Right atrium auricular region (tissue), 2 donors: Measurements from ENCODE around the gene HCK. TPM values are rescaled to one million over a fixed set of nuclear protein-coding genes. Genes with fewer than 3 reads are reported as not detected.

Source experiments
- DNase-seq: peaks from one replicate; pipeline ENCODE4 v3.0.0-alpha.2; 2019; ENCODE audit warnings: low spot score
- H3K27ac ChIP-seq, 2 donors: fragments of 200-600 bp; sonication (generic); 1 replicate in 1 of 2; 2 replicates in 1 of 2; pipeline ENCODE4 v1.5.1; 2016 to 2019
- H3K27me3 ChIP-seq, 2 donors: fragments of 200-600 bp; sonication (generic); one replicate each; pipeline versions ENCODE4 v1.5.1 to v1.6.0; 2017 to 2019
- H3K36me3 ChIP-seq: fragments of 200-600 bp; sonication (generic); one replicate; pipeline ENCODE4 v1.5.1; 2016
- H3K4me1 ChIP-seq, 2 donors: fragments of 200-600 bp; sonication (generic); one replicate each; pipeline versions ENCODE4 v1.5.1 to v1.6.0; 2017 to 2019
- H3K4me3 ChIP-seq, 2 donors: fragments of 200-600 bp; sonication (generic); 1 replicate in 1 of 2; 2 replicates in 1 of 2; pipeline ENCODE4 v1.5.1; 2017 to 2019; ENCODE audit warnings: mild to moderate bottlenecking in 1 of 2, moderate library complexity in 1 of 2
- H3K9me3 ChIP-seq, 2 donors: fragments of 200-600 bp; sonication (generic); one replicate each; pipeline ENCODE4 v1.5.1; 2019
- CTCF ChIP-seq, 2 donors: fragments of 200-600 bp; sonication (generic); IDR thresholded peaks; one replicate each; pipeline ENCODE4 v1.5.1; 2019; ENCODE audit warnings: antibody characterized with exemption in 2 of 2
- total RNA-seq, 2 donors: library from RNA; depleted of rRNA; stranded (reverse); fragments of >200 nt; gene quantifications; one replicate each; pipeline ENCODE4 v1.1.0, GENCODE V29; 2016

HCK gene
- total RNA-seq, 2 donors from 2014 or later, result 2.3 to 9.2 TPM

DNA sequence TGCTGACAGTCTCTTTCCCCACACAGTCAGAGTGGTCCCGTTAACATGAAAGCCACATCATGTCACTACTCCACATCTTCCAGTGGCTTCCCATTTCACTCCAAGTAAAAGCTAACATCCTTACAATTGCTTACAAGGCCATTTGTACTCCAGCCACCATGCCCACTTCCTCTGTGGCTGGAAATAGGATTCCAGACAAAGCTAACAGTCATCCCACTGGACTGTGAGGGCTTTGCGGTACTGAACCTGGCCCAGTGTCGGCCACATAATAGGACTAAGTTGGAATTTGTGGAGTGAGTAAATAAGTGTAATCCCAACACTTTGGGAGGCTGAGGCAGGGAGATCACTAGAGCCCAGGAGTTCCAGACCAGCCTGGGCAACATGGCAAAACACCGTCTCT lies 31.0 kb upstream of the HCK start:
- DNase-seq, result no peak
- H3K27me3 ChIP-seq, result peaks cover 0 to 3% of the 10 kb centered on the region in 2 donors

GRCh38 chr20:32024683-32025295 lies 27.3 kb upstream of the HCK start:
- no peak for TF ChIP-seq CTCF (IDR thresholded peaks at IDR 0.05)
- peaks cover 0 to 3% of the 10 kb centered on the region in 2 donors for H3K27me3 ChIP-seq

More for the DNA sequence above, 31.0 kb upstream of the HCK start:
- Histone ChIP-seq H3K36me3 (no peaks in the 10 kb centered on the region), H3K9me3 (no peaks in the 10 kb centered on the region), H3K4me1 (peaks cover 0 to 16% of the 10 kb centered on the region in 2 donors), H3K27ac (no peak overlapping the region), H3K4me3 (no peak overlapping the region)
- no peak for TF ChIP-seq CTCF (IDR thresholded peaks at IDR 0.05)

DNA sequence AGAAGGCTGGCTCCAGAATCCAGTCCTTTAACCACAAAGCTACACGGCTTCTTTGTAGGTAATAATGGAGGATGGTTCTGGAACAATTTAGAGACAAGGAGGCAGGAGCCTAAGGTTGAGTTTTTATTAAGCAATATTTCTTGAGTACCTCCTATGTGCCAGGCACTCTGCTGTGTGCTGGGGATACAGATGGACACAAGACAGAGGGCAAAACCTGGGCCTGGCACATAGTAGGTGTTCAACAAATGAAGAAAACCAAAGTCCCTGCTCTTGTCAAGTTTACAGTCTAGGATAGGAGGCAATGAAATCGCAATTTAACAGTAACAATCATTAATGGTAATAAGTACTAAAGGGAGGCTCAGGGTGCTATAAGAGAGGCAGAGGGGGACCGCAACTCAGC lies 24.4 kb upstream of the HCK start:
- no peaks in the 10 kb centered on the region for H3K27me3 ChIP-seq
- H3K4me3 ChIP-seq, result no peak overlapping the region
- no peaks in the 10 kb centered on the region for H3K36me3 ChIP-seq
- H3K9me3 ChIP-seq, result no peaks in the 10 kb centered on the region
- no peak for DNase-seq
- H3K4me1 ChIP-seq, result peaks cover 0 to 9% of the 10 kb centered on the region in 2 donors
- TF ChIP-seq CTCF (IDR thresholded peaks at IDR 0.05), result no peak
- H3K27ac ChIP-seq, result no peak overlapping the region

More at GRCh38 chr20:32024683-32025295, 27.3 kb upstream of the HCK start:
- Histone ChIP-seq H3K27ac (no peak overlapping the region), H3K9me3 (no peaks in the 10 kb centered on the region), H3K4me1 (peaks cover 0 to under 1% of the 10 kb centered on the region in 2 donors), H3K36me3 (no peaks in the 10 kb centered on the region), H3K4me3 (no peak overlapping the region)
- no peak for DNase-seq

GRCh38 chr20:32028647-32029372 lies 23.2 kb upstream of the HCK start:
- no peak for TF ChIP-seq CTCF (IDR thresholded peaks at IDR 0.05)
- no peaks in the 10 kb centered on the region for H3K9me3 ChIP-seq
- H3K27ac ChIP-seq, result no peak overlapping the region
- DNase-seq, result no peak
- no peaks in the 10 kb centered on the region for H3K36me3 ChIP-seq
- H3K27me3 ChIP-seq, result no peaks in the 10 kb centered on the region
- no peak overlapping the region for H3K4me3 ChIP-seq
- H3K4me1 ChIP-seq, result peaks cover 0 to 9% of the 10 kb centered on the region in 2 donors

- peaks cover 0 to 9% of the 10 kb centered on the region in 2 donors for H3K4me1 ChIP-seq
- H3K4me3 ChIP-seq, result no peak overlapping the region
- H3K27me3 ChIP-seq, result no peaks in the 10 kb centered on the region
- H3K9me3 ChIP-seq, result no peaks in the 10 kb centered on the region
- no peak for TF ChIP-seq CTCF (IDR thresholded peaks at IDR 0.05)
- DNase-seq, result no peak
- H3K36me3 ChIP-seq, result no peaks in the 10 kb centered on the region
- no peak overlapping the region for H3K27ac ChIP-seq
Observed at GRCh38 chr20:32029561-32029960, 22.5 kb upstream of the HCK start.
